ENCODE data around the gene BANF2.

BANF2 gene

DNA sequence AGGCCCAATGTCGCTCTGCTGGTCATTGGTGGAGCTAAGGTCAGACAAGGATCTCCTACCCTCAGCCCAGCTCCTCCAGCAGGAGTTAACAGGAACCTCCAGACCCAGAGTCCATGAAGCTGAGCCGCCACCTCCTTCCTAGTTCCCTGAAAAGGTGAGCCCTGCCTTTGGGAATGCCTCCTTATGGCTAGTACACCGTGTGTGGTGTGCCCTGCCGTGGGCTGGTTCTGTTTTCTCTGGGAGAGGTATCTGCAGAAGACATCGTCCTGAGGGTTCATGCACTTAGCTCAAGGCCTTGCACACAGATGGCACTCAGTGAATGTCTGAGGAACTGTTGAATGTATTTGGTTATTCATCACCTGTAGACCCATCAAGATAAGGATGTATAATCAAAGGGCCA, 15.3 kb downstream of the BANF2 start:
- TF ChIP-seq, protein P1, sequence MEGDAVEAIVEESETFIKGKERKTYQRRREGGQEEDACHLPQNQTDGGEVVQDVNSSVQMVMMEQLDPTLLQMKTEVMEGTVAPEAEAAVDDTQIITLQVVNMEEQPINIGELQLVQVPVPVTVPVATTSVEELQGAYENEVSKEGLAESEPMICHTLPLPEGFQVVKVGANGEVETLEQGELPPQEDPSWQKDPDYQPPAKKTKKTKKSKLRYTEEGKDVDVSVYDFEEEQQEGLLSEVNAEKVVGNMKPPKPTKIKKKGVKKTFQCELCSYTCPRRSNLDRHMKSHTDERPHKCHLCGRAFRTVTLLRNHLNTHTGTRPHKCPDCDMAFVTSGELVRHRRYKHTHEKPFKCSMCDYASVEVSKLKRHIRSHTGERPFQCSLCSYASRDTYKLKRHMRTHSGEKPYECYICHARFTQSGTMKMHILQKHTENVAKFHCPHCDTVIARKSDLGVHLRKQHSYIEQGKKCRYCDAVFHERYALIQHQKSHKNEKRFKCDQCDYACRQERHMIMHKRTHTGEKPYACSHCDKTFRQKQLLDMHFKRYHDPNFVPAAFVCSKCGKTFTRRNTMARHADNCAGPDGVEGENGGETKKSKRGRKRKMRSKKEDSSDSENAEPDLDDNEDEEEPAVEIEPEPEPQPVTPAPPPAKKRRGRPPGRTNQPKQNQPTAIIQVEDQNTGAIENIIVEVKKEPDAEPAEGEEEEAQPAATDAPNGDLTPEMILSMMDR (conservative IDR thresholded peaks at IDR 0.05; ENCODE audit: low read depth), result no peak
- no peak overlapping the region for H3K27ac ChIP-seq
- ChIA-PET POLR2A (ENCODE audit: low non-redundant PET) (no interaction called here), CTCF (interaction anchor here (0.6 kb wide), 1 partner anchor 169 kb away, joined by 3 read pairs; no protein-coding TSS in a partner anchor)
- DNase-seq (ENCODE audit: low spot score), result no peak

DNA sequence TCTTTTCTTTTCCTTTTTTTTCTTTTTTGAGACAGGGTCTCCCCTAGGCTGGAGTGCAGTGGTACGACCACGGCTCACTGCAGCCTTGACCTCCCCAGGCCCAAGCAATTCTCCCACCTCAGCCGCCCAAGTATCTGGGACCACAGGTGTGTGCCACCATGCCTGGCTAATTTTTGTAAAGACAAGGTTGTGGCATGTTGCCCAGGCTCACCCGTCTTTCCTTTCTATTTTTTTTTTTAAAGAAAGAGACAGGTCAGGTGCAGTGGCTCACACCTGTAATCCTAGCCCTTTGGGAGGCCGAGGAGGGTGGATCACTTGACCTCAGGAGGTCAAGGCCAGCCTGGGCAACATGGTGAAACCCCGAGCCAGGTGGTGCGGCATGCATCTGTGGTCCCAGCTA, 16.6 kb downstream of the BANF2 start:
- POLR2A ChIA-PET (ENCODE audit: low non-redundant PET), result no interaction called here
- no peak for DNase-seq (ENCODE audit: low spot score)
- CTCF ChIA-PET, result no interaction called here
- H3K27ac ChIP-seq, result no peak overlapping the region
- TF ChIP-seq, protein P1 (conservative IDR thresholded peaks at IDR 0.05; ENCODE audit: low read depth), result no peak

DNA sequence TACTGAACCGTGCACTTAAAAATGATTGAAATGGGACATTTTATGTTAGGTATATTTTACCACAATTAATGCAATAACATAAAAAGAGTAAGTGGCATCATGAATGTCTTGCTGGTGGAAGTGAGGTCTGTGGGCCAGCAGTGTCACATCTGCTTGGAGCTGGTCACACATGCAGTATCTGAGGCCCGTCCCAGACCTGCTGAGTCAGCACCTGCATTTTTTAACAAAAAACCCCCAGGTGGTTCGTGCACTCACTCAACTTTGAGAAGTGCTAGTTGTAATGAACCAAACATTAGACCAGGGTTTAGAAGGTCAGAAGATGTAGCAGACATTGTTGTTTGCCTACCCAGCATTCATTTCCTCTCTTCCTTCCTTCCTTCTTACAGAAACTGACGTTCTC, 21.0 kb downstream of the BANF2 start:
- ChIA-PET CTCF (no interaction called here), POLR2A (ENCODE audit: low non-redundant PET) (no interaction called here)
- DNase-seq (ENCODE audit: low spot score), result no peak
- TF ChIP-seq, protein P1 (conservative IDR thresholded peaks at IDR 0.05; ENCODE audit: low read depth), result no peak
- no peak overlapping the region for H3K27ac ChIP-seq

DNA sequence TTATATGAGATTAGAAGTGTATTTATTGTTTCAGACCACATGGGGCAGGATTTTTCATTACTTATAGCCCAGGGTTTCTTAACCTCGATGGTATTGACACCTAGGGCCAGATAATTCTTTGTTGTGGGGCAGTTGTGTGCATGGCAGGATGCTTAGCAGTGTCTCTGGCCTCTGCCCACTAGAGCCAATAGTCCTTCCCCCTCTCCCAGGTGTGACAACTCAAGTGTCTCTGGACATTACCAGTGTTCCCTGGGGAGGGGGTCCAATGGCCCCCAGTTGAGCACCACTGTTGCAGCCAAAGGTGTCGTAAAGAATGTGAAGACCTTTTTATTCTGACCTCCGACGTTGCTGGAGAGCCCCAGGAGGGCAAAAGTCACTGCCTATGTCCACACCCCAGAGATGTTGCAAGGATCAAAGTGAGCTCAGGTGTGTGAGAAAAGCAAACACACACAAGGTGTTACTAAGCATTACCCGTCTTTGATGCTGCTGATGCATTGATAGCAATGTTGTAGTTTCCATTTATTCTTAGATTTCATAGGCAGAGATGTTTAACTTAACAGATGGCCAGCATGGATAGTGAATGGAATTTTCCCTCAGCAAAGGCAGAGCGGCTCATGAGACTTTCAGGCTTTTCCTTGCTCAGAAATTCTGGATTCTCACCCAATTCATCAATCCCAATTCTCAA, 22.2 kb downstream of the BANF2 start:
- no peak for DNase-seq (ENCODE audit: low spot score)
- TF ChIP-seq, protein P1 (conservative IDR thresholded peaks at IDR 0.05; ENCODE audit: low read depth), result no peak
- ChIA-PET POLR2A (ENCODE audit: low non-redundant PET) (no interaction called here), CTCF (interaction anchor here (0.6 kb wide), 1 partner anchor 1499 kb away, joined by 3 read pairs; no protein-coding TSS in a partner anchor)
- no peak overlapping the region for H3K27ac ChIP-seq

DNA sequence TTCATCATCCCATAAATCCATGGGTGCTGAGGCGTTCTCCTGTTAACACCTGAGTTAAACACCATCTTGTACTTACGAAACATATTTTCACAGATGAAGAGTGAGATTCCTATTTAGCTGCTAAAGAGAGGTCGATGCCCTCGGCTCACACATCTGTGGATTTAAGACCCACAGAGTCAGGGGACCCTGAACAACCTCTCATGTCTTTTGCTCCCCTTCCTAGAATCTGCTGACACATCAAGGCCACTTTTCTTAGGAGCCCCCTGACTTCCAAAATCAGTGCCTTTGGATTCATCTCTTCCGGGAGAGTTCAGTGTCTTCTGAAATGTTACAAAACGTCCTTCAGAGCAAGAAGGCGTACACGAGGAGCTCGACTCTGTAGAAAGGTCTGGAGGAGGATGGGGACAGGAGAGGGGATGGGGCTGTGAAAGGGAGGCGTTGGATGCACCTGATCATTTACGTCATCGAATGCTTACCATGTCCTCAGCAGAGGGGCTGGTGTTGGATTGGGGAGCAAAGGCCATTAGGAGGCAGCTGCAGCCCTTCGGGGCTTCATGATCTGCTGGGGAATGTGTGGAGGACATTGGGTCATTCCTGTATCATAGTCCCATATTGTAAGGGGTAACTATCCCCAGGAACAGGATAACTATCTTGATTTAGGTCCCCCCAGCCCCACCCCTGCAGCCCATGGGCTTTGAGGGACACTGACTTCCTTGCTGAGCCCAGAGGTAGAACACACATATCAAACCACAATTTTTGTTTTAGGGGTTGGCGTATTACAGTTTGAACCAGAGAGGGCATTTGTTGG, 22.9 kb downstream of the BANF2 start:
- DNase-seq (ENCODE audit: low spot score), result no peak
- CTCF ChIA-PET, result interaction anchor here (0.6 kb wide), 2 partner anchors 172 to 1499 kb away, joined by 3 read pairs; no protein-coding TSS in a partner anchor
- POLR2A ChIA-PET (ENCODE audit: low non-redundant PET), result no interaction called here
- TF ChIP-seq, protein P1 (conservative IDR thresholded peaks at IDR 0.05; ENCODE audit: low read depth), result no peak
- H3K27ac ChIP-seq, result no peak overlapping the region

DNA sequence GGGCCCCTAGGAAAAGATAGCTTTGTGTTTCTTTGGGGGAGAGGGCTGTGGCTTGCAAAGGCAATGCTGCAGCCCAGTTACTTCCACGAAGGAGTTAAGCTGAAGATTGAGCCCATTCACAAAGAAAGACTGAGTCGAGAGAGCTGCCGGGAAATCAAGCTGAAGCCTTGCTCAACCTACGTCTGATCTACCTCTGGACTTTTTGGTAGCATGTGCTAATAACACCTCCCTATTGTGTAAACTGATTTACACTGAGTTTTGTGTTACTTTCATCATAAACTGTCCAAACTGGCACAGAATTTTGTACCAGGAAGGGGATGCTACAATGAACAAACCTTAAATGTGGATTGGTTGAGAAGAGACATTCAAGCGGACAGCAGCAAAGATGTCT, 23.5 kb downstream of the BANF2 start:
- DNase-seq (ENCODE audit: low spot score), result no peak
- CTCF ChIA-PET, result interaction anchor here (0.6 kb wide), 1 partner anchor 172 kb away, joined by 3 read pairs; no protein-coding TSS in a partner anchor
- no peak overlapping the region for H3K27ac ChIP-seq
- POLR2A ChIA-PET (ENCODE audit: low non-redundant PET), result no interaction called here
- TF ChIP-seq, protein P1 (conservative IDR thresholded peaks at IDR 0.05; ENCODE audit: low read depth), result no peak
